ENCODE results near the gene BRSK2.

DNA sequence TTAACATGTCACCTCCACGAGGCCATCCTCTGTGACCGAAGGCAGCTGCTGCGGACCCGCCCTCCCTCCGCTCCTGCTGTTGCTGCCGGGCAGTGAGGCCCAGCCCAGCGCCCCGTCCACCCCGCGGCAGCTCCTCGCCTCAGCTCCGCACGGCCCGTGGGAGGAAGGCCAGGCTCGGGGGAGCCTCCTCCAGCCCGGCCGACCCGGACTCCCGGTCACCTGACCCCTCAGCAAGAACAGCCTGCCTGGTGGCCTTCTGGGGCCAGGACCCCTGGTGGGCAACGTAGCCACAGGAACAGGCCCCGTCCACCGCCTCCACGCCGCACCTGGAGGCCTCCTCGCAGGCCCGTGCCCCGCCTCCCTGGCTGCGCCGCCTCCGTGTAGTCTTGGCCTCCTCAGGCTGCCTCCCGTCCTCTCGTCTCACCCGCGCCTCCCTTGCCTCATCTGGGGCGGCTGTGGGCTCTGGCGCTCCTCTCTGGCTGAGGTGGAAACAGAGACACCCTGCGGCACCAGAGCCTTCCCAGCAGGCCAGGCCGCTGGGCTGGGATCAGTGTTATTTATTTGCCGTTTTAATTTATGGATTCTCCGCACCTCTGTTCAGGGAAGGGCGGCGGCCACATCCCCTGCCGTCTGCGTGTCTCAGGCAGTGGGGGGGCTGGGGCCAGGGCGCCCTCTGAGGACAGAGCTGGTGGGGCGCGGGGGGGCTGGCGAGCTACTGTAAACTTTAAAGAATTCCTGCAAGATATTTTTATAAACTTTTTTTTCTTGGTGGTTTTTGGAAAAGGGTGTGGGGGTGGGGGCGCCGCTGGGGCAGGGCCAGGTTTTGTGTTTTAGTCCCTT, 71.5 kb downstream of the BRSK2 start:
- TF ChIP-seq, protein P1, sequence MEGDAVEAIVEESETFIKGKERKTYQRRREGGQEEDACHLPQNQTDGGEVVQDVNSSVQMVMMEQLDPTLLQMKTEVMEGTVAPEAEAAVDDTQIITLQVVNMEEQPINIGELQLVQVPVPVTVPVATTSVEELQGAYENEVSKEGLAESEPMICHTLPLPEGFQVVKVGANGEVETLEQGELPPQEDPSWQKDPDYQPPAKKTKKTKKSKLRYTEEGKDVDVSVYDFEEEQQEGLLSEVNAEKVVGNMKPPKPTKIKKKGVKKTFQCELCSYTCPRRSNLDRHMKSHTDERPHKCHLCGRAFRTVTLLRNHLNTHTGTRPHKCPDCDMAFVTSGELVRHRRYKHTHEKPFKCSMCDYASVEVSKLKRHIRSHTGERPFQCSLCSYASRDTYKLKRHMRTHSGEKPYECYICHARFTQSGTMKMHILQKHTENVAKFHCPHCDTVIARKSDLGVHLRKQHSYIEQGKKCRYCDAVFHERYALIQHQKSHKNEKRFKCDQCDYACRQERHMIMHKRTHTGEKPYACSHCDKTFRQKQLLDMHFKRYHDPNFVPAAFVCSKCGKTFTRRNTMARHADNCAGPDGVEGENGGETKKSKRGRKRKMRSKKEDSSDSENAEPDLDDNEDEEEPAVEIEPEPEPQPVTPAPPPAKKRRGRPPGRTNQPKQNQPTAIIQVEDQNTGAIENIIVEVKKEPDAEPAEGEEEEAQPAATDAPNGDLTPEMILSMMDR (conservative IDR thresholded peaks at IDR 0.05 in 1 of 2, IDR thresholded peaks at IDR 0.05 in 1 of 2; ENCODE audit: extremely low read depth in 1 of 2, insufficient read depth in 1 of 2, low read depth in 1 of 2, low read length in 2 of 2), result no peak
- TF ChIP-seq EZH2 (IDR thresholded peaks at IDR 0.05; ENCODE audit: borderline replicate concordance, low read length), result no peak
